RWPE2 (cell line): ENCODE data around the gene AADACL3.

Experiments
- ATAC-seq: fragments of 200-7000 bp; cut with Tn5 transposase; 3 replicates; pipeline ENCODE4 v1.9.1; 2021; ENCODE audit warnings: low read depth
- DNase-seq: peaks from one replicate; pipeline ENCODE4 v3.0.0-alpha.2; 2020; ENCODE audit warnings: low spot score
- H3K27ac ChIP-seq: fragments of 450-650 bp; 2 replicates; pipeline ENCODE4 v1.5.1; 2017; ENCODE audit warnings: mild to moderate bottlenecking; ENCODE audit not compliant: poor library complexity, severe bottlenecking
- H3K27me3 ChIP-seq: fragments of 250-450 bp; sonication (Bioruptor Pico); 2 replicates; pipeline ENCODE4 v1.5.1; 2021; ENCODE audit warnings: mild to moderate bottlenecking, moderate library complexity; ENCODE audit not compliant: insufficient read depth, poor library complexity, severe bottlenecking
- H3K36me3 ChIP-seq: fragments of 250-450 bp; sonication (Bioruptor Pico); 2 replicates; pipeline ENCODE4 v1.5.1; 2020; ENCODE audit warnings: low read depth, mild to moderate bottlenecking, moderate library complexity
- H3K4me1 ChIP-seq: fragments of 250-450 bp; sonication (Bioruptor Pico); 2 replicates; pipeline ENCODE4 v1.5.1; 2021; ENCODE audit warnings: mild to moderate bottlenecking, moderate library complexity; ENCODE audit not compliant: insufficient read depth, poor library complexity, severe bottlenecking
- H3K4me3 ChIP-seq: fragments of 250-450 bp; sonication (Bioruptor Pico); 2 replicates; pipeline ENCODE4 v1.5.1; 2021; ENCODE audit warnings: mild to moderate bottlenecking, moderate library complexity; ENCODE audit not compliant: severe bottlenecking
- H3K9me3 ChIP-seq: fragments of 250-450 bp; sonication (Bioruptor Pico); 2 replicates; pipeline ENCODE4 v1.5.1; 2021; ENCODE audit warnings: mild to moderate bottlenecking, moderate library complexity; ENCODE audit not compliant: severe bottlenecking
- CTCF ChIP-seq: fragments of 450-650 bp; IDR thresholded peaks from one replicate; pipeline ENCODE4 v1.5.1; 2017; ENCODE audit warnings: mild to moderate bottlenecking, moderate library complexity; ENCODE audit not compliant: poor library complexity, severe bottlenecking

AADACL3 gene

DNA sequence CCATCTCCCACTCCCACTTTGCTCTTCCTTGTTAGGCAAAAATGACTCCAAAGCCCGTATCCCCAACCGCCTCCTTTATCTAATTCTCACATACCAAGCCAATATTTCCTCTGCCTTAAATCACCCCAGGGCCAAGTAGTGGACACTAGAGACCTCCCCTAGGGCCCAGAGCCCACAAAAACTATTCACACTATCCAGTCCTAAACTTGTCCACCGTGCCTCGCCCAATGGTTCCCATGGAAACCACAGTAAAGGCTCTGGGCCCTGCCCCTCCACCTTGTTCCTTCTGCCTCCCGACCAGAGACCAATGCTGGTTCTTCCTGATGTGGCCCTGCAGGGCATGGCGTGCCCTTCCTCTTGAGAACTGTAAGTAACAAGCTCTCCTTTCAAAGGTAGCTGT, 41.9 kb downstream of the AADACL3 start:
- no peak for TF ChIP-seq CTCF
- no peak for DNase-seq
- no peaks in the 10 kb centered on the region for H3K4me1 ChIP-seq
- H3K27me3 ChIP-seq: peaks cover 18% of the 10 kb centered on the region
- no peak overlapping the region for H3K27ac ChIP-seq
- no peaks in the 10 kb centered on the region for H3K9me3 ChIP-seq
- no peak overlapping the region for H3K4me3 ChIP-seq
- H3K36me3 ChIP-seq: no peaks in the 10 kb centered on the region
- ATAC-seq: no peak

GRCh38 chr1:12760256-12760795, 44.4 kb downstream of the AADACL3 start:
- ATAC-seq (no peak), DNase-seq (no peak)
- H3K9me3 ChIP-seq: no peaks in the 10 kb centered on the region
- no peaks in the 10 kb centered on the region for H3K4me1 ChIP-seq
- H3K4me3 ChIP-seq: no peak overlapping the region
- H3K27ac ChIP-seq: no peak overlapping the region
- H3K36me3 ChIP-seq: no peaks in the 10 kb centered on the region
- TF ChIP-seq CTCF: no peak
- H3K27me3 ChIP-seq: no peaks in the 10 kb centered on the region

DNA sequence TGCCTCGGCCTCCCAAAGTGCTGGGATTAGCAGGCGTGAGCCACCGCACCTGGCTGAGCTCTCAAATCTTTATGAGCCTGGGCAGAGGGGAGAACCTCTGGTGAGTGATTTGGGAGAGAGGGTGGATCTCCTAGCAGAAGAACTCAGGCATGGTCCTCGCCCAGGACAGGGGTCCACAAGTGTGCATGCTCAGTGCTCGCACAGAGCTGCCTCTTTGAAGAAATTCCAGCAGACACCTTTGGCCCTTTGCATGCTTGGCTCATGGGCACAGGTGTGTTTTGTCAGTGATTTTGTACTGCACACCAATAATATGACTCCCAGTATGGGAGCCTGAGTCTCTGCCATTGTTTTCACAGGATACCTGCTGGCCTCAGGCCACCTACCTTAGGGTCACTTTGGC, 45.9 kb downstream of the AADACL3 start:
- ATAC-seq: no peak
- no peak overlapping the region for H3K4me3 ChIP-seq
- no peaks in the 10 kb centered on the region for H3K9me3 ChIP-seq
- H3K27me3 ChIP-seq: peaks cover under 1% of the 10 kb centered on the region
- DNase-seq: no peak
- no peak overlapping the region for H3K27ac ChIP-seq
- H3K4me1 ChIP-seq: no peaks in the 10 kb centered on the region
- H3K36me3 ChIP-seq: no peaks in the 10 kb centered on the region
- TF ChIP-seq CTCF: no peak

GRCh38 chr1:12762766-12763165, 46.9 kb downstream of the AADACL3 start:
- no peak for ATAC-seq
- peaks cover 10% of the 10 kb centered on the region for H3K27me3 ChIP-seq
- no peaks in the 10 kb centered on the region for H3K9me3 ChIP-seq

GRCh38 chr1:12763479-12763878, 47.6 kb downstream of the AADACL3 start:
- Histone ChIP-seq H3K4me3 (no peak overlapping the region), H3K27me3 (peaks cover 13% of the 10 kb centered on the region), H3K9me3 (no peaks in the 10 kb centered on the region), H3K4me1 (no peaks in the 10 kb centered on the region), H3K27ac (no peak overlapping the region), H3K36me3 (no peaks in the 10 kb centered on the region)
- ATAC-seq (no peak), DNase-seq (no peak)
- no peak for TF ChIP-seq CTCF

More at GRCh38 chr1:12762766-12763165, 46.9 kb downstream of the AADACL3 start:
- no peak overlapping the region for H3K27ac ChIP-seq
- DNase-seq: no peak
- H3K36me3 ChIP-seq: no peaks in the 10 kb centered on the region
- no peaks in the 10 kb centered on the region for H3K4me1 ChIP-seq
- H3K4me3 ChIP-seq: no peak overlapping the region
- TF ChIP-seq CTCF: no peak
